Activated CD4-positive, alpha-beta T cell treated with anti-CD3 and anti-CD28 coated beads for 36 hours (primary cell): ENCODE data around the gene HOXB7. TPM values are rescaled to one million over a fixed set of nuclear protein-coding genes. Genes with fewer than 3 reads are reported as not detected.

Experiments
- ATAC-seq: fragments of 200-7000 bp; cut with Tn5 transposase; one replicate; pipeline ENCODE4 v1.10.0; 2021; ENCODE audit warnings: mild to moderate bottlenecking, moderate library complexity
- CTCF ChIA-PET: fragments of 350-600 bp; sonication (Branson Sonifier 250); formaldehyde crosslinking; loops from one replicate; lab custom pipeline; 2021; ENCODE audit warnings: antibody characterized with exemption; lab: Charles Lee
- POLR2A ChIA-PET: fragments of 350-600 bp; sonication (Branson Sonifier 250); formaldehyde crosslinking; loops from one replicate; lab custom pipeline; 2021; ENCODE audit warnings: antibody characterized with exemption, inconsistent platforms; lab: Charles Lee
- DNase-seq: peaks from one replicate; pipeline ENCODE4 v3.0.0-alpha.2; 2020
- H3K27ac Mint-ChIP-seq: one replicate; pipeline ENCODE4 v1.8.0; 2021; ENCODE audit warnings: mixed read lengths
- H3K27me3 Mint-ChIP-seq: one replicate; pipeline ENCODE4 v1.8.0; 2021; ENCODE audit warnings: mixed read lengths
- H3K36me3 Mint-ChIP-seq: one replicate; pipeline ENCODE4 v1.8.0; 2021; ENCODE audit warnings: low read depth, mixed read lengths
- H3K4me1 Mint-ChIP-seq: one replicate; pipeline ENCODE4 v1.8.0; 2021; ENCODE audit warnings: mixed read lengths
- H3K4me3 Mint-ChIP-seq: one replicate; pipeline ENCODE4 v1.8.0; 2021; ENCODE audit warnings: mild to moderate bottlenecking, moderate library complexity, mixed read lengths
- H3K9me3 Mint-ChIP-seq: one replicate; pipeline ENCODE4 v1.8.0; 2021; ENCODE audit warnings: low read depth, mixed read lengths
- intact Hi-C, 2 experiments: fragments of 100-400 bp; cut with DNase I in 1 of 2; cut with micrococcal nuclease in 1 of 2; formaldehyde crosslinking; loops; one replicate each; pipeline versions ENCODE4 v1.14.2 to v1.15.1; 2022 to 2024; cut with DNase I, micrococcal nuclease
- total RNA-seq, 2 experiments: library from RNA; stranded (reverse); gene quantifications; one replicate each; pipeline ENCODE4 v1.2.3, GENCODE V29; 2021

The HOXB7 gene
- total RNA-seq, 2 experiments from 2014 or later = 0.25 to 0.30 TPM

DNA sequence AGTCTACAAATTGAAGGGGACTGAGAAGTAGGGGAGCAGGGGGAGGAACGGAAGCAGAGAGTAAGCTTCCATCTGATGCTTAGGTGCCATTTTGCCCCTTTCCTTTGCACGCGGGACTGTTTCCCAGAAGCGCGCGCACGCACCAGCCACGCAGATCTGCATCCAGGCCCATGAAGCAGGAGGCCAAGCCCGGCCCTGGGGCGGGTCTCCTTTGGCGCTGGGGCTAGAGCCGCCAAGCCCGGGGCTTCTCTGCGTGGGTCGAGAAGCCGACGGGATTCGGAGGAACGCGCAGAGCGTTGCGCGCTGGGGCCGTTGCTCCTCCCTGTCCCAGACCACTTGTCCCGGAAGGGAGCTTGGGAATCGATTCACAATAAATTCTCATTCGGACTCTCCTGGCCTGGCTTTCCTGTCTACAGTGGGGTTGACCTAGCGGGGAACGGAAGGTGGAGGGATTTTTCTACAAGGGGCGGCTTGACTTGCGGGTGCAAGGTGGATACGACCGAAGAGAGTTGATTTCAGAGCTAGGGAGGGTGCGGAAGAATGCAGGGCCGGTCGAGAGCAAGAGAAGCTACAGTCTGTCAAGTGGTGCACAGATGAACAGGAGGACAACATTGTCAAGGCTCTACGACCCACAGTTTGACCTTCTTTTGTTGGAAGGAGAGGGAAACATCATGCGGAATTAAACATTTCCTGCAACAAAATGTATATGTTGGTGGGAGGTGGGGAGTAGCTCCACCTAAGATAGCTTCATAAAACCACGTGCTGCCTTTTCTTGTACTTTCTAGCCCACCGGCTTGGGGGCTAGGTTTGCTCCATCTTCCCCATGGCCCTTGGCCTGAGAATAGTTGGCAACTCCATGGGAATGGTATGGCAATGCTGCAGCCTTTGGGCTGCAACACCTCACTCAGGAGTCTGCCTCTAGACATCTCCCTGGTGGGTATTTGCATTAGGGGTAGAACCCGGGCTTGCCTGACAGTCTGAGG, 10.9 kb upstream of the HOXB7 start:
- H3K27ac Mint-ChIP-seq = no peak overlapping the region
- intact Hi-C loops = no loop called here
- H3K9me3 Mint-ChIP-seq = no peaks in the 10 kb centered on the region
- no peak for DNase-seq
- H3K36me3 Mint-ChIP-seq = no peaks in the 10 kb centered on the region
- no peak overlapping the region for H3K4me3 Mint-ChIP-seq
- ATAC-seq = no peak
- H3K4me1 Mint-ChIP-seq = peaks cover 24% of the 10 kb centered on the region
- ChIA-PET CTCF (interaction anchor here (0.6 to 2.0 kb wide), 6 partner anchors 9 to 671 kb away, joined by 3 to 7 read pairs (median 4); partner anchors contain the start of gene HOXB5), POLR2A (no interaction called here)
- H3K27me3 Mint-ChIP-seq = peaks cover 74% of the 10 kb centered on the region

GRCh38 chr17:48620461-48621139, 9.8 kb upstream of the HOXB7 start:
- Mint-ChIP-seq H3K4me3 (no peak overlapping the region), H3K9me3 (no peaks in the 10 kb centered on the region), H3K27me3 (peaks cover 79% of the 10 kb centered on the region), H3K4me1 (peaks cover 21% of the 10 kb centered on the region), H3K36me3 (no peaks in the 10 kb centered on the region), H3K27ac (no peak overlapping the region)
- ATAC-seq (no peak), DNase-seq (no peak)
- ChIA-PET CTCF (interaction anchor here (0.5 to 2.0 kb wide), 4 partner anchors 12 to 529 kb away, joined by 3 to 7 read pairs (median 4); partner anchors contain the start of gene HOXB5), POLR2A (no interaction called here)
- intact Hi-C loops = no loop called here

DNA sequence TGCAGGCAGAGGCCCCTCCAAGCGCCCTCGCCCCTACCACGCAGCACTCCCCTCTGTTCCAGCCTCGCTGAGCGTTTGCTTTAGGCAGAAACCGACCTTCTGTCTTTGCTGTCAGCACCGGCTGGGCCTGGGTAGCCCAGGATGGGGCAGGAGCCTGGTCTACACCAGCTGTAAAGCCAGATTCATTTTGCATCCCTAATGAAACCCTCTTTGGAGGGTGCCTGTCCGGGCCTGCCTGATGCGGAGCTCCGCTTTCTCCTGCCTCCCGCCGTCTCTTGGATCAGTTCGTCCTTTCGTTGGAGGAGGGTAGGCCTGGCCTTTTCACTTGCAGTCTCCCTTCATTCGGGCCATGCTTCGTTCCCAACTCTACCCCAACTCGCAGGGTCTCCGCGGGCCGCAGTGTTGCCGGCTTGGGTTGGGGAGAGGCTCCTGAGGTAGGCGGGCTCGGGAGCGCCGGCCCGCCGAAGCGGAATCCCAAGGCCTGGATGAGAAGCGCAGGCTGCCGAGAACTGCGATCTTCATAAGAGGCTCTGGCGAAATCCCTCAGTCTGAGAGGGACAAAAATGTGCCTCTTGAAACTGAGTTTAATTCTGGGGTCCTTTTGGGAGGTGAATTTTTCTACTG, 9.1 kb upstream of the HOXB7 start:
- DNase-seq (no peak), ATAC-seq (no peak)
- intact Hi-C loops = loop anchor here (2.0 to 10.0 kb wide), 5 partner anchors 132 to 593 kb away; no protein-coding TSS in a partner anchor
- POLR2A ChIA-PET = no interaction called here
- H3K36me3 Mint-ChIP-seq = no peaks in the 10 kb centered on the region
- H3K4me3 Mint-ChIP-seq = no peak overlapping the region
- peaks cover 82% of the 10 kb centered on the region for H3K27me3 Mint-ChIP-seq
- H3K9me3 Mint-ChIP-seq = no peaks in the 10 kb centered on the region
- peaks cover 22% of the 10 kb centered on the region for H3K4me1 Mint-ChIP-seq
- CTCF ChIA-PET = interaction anchor here (0.5 to 2.6 kb wide), 4 partner anchors 12 to 467 kb away, joined by 3 to 9 read pairs (median 3); no protein-coding TSS in a partner anchor
- no peak overlapping the region for H3K27ac Mint-ChIP-seq

DNA sequence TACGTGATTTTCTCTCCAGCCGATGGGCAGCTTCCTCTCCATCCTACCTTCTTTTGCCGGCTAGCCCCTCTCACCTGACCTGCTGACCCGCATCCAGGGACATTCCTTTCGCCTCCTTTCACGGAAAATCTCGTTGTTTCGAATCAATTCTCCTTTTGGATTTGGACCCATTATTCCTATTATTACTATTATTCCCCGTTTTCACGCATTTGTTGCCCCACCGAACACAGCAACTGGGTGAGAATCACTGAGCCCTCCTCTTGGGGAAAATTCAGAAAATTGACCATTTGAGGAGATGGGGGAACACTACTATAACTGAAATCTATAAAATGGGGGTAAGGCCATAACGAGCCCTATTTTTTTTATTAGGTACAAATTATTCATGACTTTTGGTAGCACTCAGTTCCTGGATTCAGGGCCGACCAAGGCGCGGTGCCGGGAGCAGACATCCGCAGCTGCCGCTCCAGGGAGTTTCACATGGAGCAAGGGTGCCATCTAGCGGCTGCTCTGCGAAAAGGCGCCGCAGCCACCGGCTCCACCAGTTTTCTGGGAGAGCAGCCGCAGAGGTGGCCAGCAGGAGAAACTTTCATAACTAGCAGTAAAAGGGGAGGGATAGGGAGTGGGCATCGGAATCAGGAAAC, 7.6 kb upstream of the HOXB7 start:
- Mint-ChIP-seq H3K36me3 (no peaks in the 10 kb centered on the region), H3K27ac (no peak overlapping the region), H3K27me3 (peaks cover 82% of the 10 kb centered on the region), H3K9me3 (no peaks in the 10 kb centered on the region), H3K4me3 (no peak overlapping the region), H3K4me1 (peaks cover 36% of the 10 kb centered on the region)
- ChIA-PET CTCF (interaction anchor here (0.6 to 2.6 kb wide), 31 partner anchors 9 to 723 kb away, joined by 3 to 16 read pairs (median 4); partner anchors contain the start of genes HOXB3 and HOXB5), POLR2A (interaction anchor here (0.8 kb wide), 1 partner anchor 592 kb away, joined by 3 read pairs; no protein-coding TSS in a partner anchor)
- intact Hi-C loops = loop anchor here (1.0 to 10.0 kb wide), 6 partner anchors 134 to 593 kb away; no protein-coding TSS in a partner anchor
- ATAC-seq (peak; percentile 69), DNase-seq (peak; percentile 91)

- Mint-ChIP-seq H3K9me3 (no peaks in the 10 kb centered on the region), H3K4me3 (no peak overlapping the region), H3K27ac (no peak overlapping the region), H3K4me1 (peaks cover 39% of the 10 kb centered on the region), H3K27me3 (peaks cover 79% of the 10 kb centered on the region), H3K36me3 (no peaks in the 10 kb centered on the region)
- intact Hi-C loops = loop anchor here (1.0 to 10.0 kb wide), 6 partner anchors 135 to 592 kb away; no protein-coding TSS in a partner anchor
- ChIA-PET POLR2A (interaction anchor here (0.8 kb wide), 1 partner anchor 591 kb away, joined by 3 read pairs; no protein-coding TSS in a partner anchor), CTCF (interaction anchor here (0.6 to 2.6 kb wide), 25 partner anchors 8 to 591 kb away, joined by 3 to 16 read pairs (median 4); partner anchors contain the start of genes HOXB3 and HOXB5)
- no peak for ATAC-seq
- DNase-seq = no peak
Measured at GRCh38 chr17:48617471-48618255, 6.8 kb upstream of the HOXB7 start.

- H3K27me3 Mint-ChIP-seq = peaks cover 77% of the 10 kb centered on the region
- ChIA-PET POLR2A (interaction anchor here (0.6 kb wide), 1 partner anchor 197 kb away, joined by 3 read pairs; no protein-coding TSS in a partner anchor), CTCF (interaction anchor here (0.7 to 2.6 kb wide), 14 partner anchors 8 to 270 kb away, joined by 3 to 16 read pairs (median 7); partner anchors contain the start of genes HOXB3, HOXB5 and HOXB9)
- H3K27ac Mint-ChIP-seq = no peak overlapping the region
- ATAC-seq = no peak
- no peak overlapping the region for H3K4me3 Mint-ChIP-seq
- DNase-seq = no peak
- H3K36me3 Mint-ChIP-seq = no peaks in the 10 kb centered on the region
- intact Hi-C loops = loop anchor here (5.0 to 10.0 kb wide), 3 partner anchors 135 to 485 kb away; no protein-coding TSS in a partner anchor
- H3K9me3 Mint-ChIP-seq = no peaks in the 10 kb centered on the region
- peaks cover 44% of the 10 kb centered on the region for H3K4me1 Mint-ChIP-seq
Measured at GRCh38 chr17:48616717-48617470, 6.1 kb upstream of the HOXB7 start.

GRCh38 chr17:48615963-48616716, 5.3 kb upstream of the HOXB7 start:
- H3K36me3 Mint-ChIP-seq = no peaks in the 10 kb centered on the region
- POLR2A ChIA-PET = interaction anchor here (0.6 kb wide), 1 partner anchor 198 kb away, joined by 3 read pairs; no protein-coding TSS in a partner anchor
- H3K4me1 Mint-ChIP-seq = peaks cover 51% of the 10 kb centered on the region
- H3K4me3 Mint-ChIP-seq = no peak overlapping the region
- intact Hi-C loops = loop anchor here (2.0 to 10.0 kb wide), 4 partner anchors 101 to 484 kb away; no protein-coding TSS in a partner anchor
- DNase-seq (no peak), ATAC-seq (no peak)
- CTCF ChIA-PET = interaction anchor here (0.7 to 2.6 kb wide), 11 partner anchors 9 to 585 kb away, joined by 3 to 11 read pairs (median 3); partner anchors contain the start of genes HOXB5 and HOXB9
- H3K27ac Mint-ChIP-seq = no peak overlapping the region
- H3K27me3 Mint-ChIP-seq = peaks cover 78% of the 10 kb centered on the region
- no peaks in the 10 kb centered on the region for H3K9me3 Mint-ChIP-seq

DNA sequence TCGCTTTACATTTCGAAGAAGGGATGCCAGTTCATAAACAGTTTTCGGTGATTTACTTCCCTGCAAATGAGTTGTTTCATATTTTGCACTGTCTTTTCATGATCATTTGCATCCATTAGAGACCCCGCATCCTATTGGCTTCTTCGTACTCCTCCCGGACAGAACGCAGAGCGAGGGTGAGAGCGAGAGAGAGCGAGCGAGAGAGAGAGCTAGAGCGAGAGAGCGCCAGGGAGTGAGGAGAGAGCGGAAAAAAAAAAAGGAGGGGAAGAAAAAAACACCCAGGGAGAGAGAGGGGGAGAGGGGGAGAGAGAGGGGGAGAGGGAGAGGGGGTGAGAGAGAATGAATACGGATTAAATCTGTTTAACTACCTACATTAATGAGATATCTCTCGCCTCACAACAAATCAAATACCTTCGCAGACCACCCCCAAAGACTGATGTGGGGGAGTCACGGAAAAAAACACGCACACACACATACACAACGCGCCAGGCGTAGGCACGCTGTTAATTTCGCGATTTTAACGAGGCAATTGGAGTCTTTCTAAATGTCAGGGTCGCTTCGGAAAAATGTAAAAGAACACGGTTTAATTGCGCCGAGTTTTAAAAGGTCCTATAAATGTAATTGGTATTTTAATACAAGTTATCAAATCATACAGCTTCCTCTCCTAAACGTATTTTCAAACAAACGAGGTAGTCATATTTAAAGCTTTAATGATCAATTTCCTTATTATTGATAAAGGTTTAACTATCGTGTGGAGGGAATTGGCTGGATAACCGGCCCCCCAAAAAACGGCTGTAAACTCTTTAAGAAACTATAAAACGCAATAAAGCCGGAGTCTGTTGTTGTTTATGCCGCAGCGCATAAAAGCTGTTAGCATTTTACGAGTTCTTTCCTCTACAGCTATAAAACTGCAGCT, 4.5 kb upstream of the HOXB7 start, which contains the start of gene HOXB8:
HOXB8 (minus strand) TSS at position 246 of the 916 bp plus-strand sequence. CDS start 588 bp downstream, outside the sequence.
- DNase-seq = no peak
- Mint-ChIP-seq H3K4me3 (peak within 1 kb of the TSS; percentile 26), H3K36me3 (no peaks in the 10 kb centered on the region), H3K4me1 (peaks cover 55% of the 10 kb centered on the region), H3K9me3 (no peaks in the 10 kb centered on the region), H3K27ac (no peak within 1 kb of the TSS), H3K27me3 (peaks cover 75% of the 10 kb centered on the region)
- no peak for ATAC-seq
- ChIA-PET CTCF (interaction anchor here (0.7 to 2.6 kb wide), 11 partner anchors 8 to 584 kb away, joined by 3 to 11 read pairs (median 3); partner anchors contain the start of genes HOXB5 and HOXB9), POLR2A (no interaction called here)
- intact Hi-C loops = loop anchor here (2.0 to 10.0 kb wide), 4 partner anchors 101 to 483 kb away; no protein-coding TSS in a partner anchor
